ENCODE measurements around the gene OGFOD3. TPM values are rescaled to one million over a fixed set of nuclear protein-coding genes. Genes with fewer than 3 reads are reported as not detected.

The OGFOD3 gene
- total and polyA plus RNA-seq, 9 of the 15 experiments (the other 6 are each of a cell fraction or from before 2014, with no cell fraction given), result 0.69 to 44.7 (median 18.9) TPM

DNA sequence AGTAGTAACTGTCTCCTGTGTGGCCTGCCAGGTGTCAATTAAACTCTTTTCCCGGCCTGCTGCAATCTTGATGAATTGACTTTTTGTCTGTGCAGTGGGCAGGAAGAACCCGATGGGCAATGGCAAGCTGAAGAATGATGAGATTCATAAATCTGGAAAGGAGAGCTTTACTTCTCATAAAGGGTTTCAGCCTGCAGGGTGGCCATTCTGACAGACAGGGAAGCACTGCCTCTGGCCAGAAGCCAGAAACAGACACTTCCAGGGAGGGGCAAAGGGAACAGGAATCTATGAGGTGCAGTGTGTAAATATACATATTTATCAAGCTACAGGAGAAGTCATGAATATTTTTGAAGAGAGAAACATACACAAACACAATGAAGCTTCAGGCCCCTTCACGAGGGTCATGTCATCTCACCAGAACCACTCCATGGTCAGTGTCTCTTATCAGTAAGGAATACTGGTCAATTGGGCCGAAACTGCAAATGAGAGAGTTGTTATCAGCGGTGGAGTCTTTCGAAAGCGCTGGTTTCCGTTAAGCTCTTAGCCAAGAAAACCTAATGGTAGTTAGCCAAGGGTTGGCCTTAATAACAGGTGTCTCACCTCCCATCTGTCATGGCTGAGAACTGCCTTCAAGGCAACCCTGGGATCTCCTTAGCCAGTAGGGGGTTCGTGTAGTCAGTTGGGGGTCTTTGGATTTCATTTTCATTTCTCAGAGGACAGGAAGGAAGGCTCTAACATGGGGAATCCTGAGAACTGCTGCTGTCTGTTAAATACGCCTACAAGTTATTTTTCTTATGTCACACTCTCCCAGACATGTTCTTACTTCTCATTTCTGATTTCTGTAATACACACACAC, 38.9 kb upstream of the OGFOD3 start (continued):
- TF ChIP-seq, protein P1, sequence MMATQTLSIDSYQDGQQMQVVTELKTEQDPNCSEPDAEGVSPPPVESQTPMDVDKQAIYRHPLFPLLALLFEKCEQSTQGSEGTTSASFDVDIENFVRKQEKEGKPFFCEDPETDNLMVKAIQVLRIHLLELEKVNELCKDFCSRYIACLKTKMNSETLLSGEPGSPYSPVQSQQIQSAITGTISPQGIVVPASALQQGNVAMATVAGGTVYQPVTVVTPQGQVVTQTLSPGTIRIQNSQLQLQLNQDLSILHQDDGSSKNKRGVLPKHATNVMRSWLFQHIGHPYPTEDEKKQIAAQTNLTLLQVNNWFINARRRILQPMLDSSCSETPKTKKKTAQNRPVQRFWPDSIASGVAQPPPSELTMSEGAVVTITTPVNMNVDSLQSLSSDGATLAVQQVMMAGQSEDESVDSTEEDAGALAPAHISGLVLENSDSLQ (IDR thresholded peaks at IDR 0.05), result peak; percentile 92
- TF ChIP-seq CCNT2 (IDR thresholded peaks at IDR 0.05; ENCODE audit: borderline replicate concordance, extremely low read depth, insufficient read length, low read depth, low read length) (no peak), SNRNP70 (optimal IDR thresholded peaks at IDR 0.05; ENCODE audit: low read depth, low read length) (no peak), ZNF584 (CRISPR knock-in tag; IDR thresholded peaks at IDR 0.05; ENCODE audit: low read depth) (no peak; the same call in 1 of the 2 replicates), ELF4 (CRISPR knock-in tag; IDR thresholded peaks at IDR 0.05) (0 out of 2 replicates have a peak, but pooled peaks have one; percentile 44), RBM39 (optimal IDR thresholded peaks at IDR 0.05; ENCODE audit: low read depth, low read length) (no peak), EP300 (IDR thresholded peaks at IDR 0.05; ENCODE audit: low read length) (peak; percentile 72), CBFA2T3 (IDR thresholded peaks at IDR 0.05) (peak; percentile 58)
- TF ChIP-seq, protein P2, sequence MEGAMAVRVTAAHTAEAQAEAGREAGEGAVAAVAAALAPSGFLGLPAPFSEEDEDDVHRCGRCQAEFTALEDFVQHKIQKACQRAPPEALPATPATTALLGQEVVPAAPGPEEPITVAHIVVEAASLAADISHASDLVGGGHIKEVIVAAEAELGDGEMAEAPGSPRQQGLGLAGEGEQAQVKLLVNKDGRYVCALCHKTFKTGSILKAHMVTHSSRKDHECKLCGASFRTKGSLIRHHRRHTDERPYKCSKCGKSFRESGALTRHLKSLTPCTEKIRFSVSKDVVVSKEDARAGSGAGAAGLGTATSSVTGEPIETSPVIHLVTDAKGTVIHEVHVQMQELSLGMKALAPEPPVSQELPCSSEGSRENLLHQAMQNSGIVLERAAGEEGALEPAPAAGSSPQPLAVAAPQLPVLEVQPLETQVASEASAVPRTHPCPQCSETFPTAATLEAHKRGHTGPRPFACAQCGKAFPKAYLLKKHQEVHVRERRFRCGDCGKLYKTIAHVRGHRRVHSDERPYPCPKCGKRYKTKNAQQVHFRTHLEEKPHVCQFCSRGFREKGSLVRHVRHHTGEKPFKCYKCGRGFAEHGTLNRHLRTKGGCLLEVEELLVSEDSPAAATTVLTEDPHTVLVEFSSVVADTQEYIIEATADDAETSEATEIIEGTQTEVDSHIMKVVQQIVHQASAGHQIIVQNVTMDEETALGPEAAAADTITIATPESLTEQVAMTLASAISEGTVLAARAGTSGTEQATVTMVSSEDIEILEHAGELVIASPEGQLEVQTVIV (CRISPR knock-in tag; IDR thresholded peaks at IDR 0.05; ENCODE audit: borderline replicate concordance), result 0 out of 2 replicates have a peak, but pooled peaks have one; percentile 18
- TF ChIP-seq, protein P3, sequence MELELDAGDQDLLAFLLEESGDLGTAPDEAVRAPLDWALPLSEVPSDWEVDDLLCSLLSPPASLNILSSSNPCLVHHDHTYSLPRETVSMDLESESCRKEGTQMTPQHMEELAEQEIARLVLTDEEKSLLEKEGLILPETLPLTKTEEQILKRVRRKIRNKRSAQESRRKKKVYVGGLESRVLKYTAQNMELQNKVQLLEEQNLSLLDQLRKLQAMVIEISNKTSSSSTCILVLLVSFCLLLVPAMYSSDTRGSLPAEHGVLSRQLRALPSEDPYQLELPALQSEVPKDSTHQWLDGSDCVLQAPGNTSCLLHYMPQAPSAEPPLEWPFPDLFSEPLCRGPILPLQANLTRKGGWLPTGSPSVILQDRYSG (tag; conservative IDR thresholded peaks at IDR 0.05; ENCODE audit: low read depth), result peak; percentile 49; the same call in 1 of the 2 replicates
- TF ChIP-seq, protein P4, sequence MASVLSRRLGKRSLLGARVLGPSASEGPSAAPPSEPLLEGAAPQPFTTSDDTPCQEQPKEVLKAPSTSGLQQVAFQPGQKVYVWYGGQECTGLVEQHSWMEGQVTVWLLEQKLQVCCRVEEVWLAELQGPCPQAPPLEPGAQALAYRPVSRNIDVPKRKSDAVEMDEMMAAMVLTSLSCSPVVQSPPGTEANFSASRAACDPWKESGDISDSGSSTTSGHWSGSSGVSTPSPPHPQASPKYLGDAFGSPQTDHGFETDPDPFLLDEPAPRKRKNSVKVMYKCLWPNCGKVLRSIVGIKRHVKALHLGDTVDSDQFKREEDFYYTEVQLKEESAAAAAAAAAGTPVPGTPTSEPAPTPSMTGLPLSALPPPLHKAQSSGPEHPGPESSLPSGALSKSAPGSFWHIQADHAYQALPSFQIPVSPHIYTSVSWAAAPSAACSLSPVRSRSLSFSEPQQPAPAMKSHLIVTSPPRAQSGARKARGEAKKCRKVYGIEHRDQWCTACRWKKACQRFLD (CRISPR knock-in tag; IDR thresholded peaks at IDR 0.05), result peak; percentile 66; the same call in 1 of the 2 replicates
